CD14-positive monocyte (primary cell): ENCODE results near the gene PROKR2. TPM values are rescaled to one million over a fixed set of nuclear protein-coding genes. Genes with fewer than 3 reads are reported as not detected.

ENCODE experiments used
- DNase-seq, 3 donors: peaks; one replicate each; pipeline ENCODE4 v3.0.0-alpha.2; 2011 to 2022
- H2AFZ ChIP-seq: 2 replicates; pipeline ENCODE4 v1.6.0; 2012; ENCODE audit warnings: mild to moderate bottlenecking, low read depth, low read length, inconsistent platforms; ENCODE audit not compliant: insufficient read depth, poor library complexity, severe bottlenecking
- H3K27ac ChIP-seq, 2 donors: 1 replicate in 1 of 2; 2 replicates in 1 of 2; pipeline ENCODE4 v1.5.1; 2012 to 2013; ENCODE audit warnings: low read length in 2 of 2, control low read depth in 1 of 2, inconsistent platforms in 1 of 2, low read depth in 1 of 2, mild to moderate bottlenecking in 1 of 2
- H3K27me3 ChIP-seq, 2 donors: one replicate each; pipeline versions ENCODE4 v1.6.0 to v1.6.1; 2011 to 2013; ENCODE audit warnings: low read length in 2 of 2; ENCODE audit not compliant: control insufficient read depth in 2 of 2, insufficient read depth in 2 of 2
- H3K36me3 ChIP-seq, 2 donors: replicated peaks in 1 of 2; 1 replicate in 1 of 2; 2 replicates in 1 of 2; pipeline versions ENCODE4 v1.5.1 to v1.6.1; 2012 to 2013; ENCODE audit warnings: low read length in 2 of 2, control low read depth in 1 of 2, inconsistent platforms in 1 of 2, mild to moderate bottlenecking in 1 of 2; ENCODE audit not compliant: insufficient read depth in 2 of 2, control insufficient read depth in 1 of 2
- H3K4me1 ChIP-seq, 2 donors: 1 replicate in 1 of 2; 2 replicates in 1 of 2; pipeline versions ENCODE4 v1.5.1 to v1.6.1; 2012 to 2013; ENCODE audit warnings: low read length in 2 of 2, control low read depth in 1 of 2, inconsistent platforms in 1 of 2, mild to moderate bottlenecking in 1 of 2, moderate library complexity in 1 of 2; ENCODE audit not compliant: insufficient read depth in 2 of 2, control insufficient read depth in 1 of 2
- H3K4me2 ChIP-seq: replicated peaks from 2 replicates; pipeline ENCODE3; 2012; ENCODE audit warnings: low read length, moderate library complexity, mild to moderate bottlenecking; ENCODE audit not compliant: poor library complexity, severe bottlenecking; ENCODE audit errors: extremely low read depth
- H3K4me3 ChIP-seq, 3 experiments: fragments of 200-600 bp in 1 of 3; sonication (generic) in 1 of 3; replicated peaks in 1 of 3; 1 replicate in 2 of 3; 2 replicates in 1 of 3; pipeline ENCODE4 v1.5.1; 2011 to 2013; ENCODE audit warnings: low read length in 3 of 3, mild to moderate bottlenecking in 3 of 3, control low read depth in 2 of 3, low read depth in 2 of 3, inconsistent platforms in 1 of 3, moderate library complexity in 1 of 3
- H3K79me2 ChIP-seq: 2 replicates; pipeline ENCODE4 v1.6.0; 2012; ENCODE audit warnings: mild to moderate bottlenecking, control low read depth, inconsistent platforms, low read length, moderate library complexity; ENCODE audit not compliant: insufficient read depth
- H3K9ac ChIP-seq: 2 replicates; pipeline ENCODE4 v1.6.0; 2017; ENCODE audit warnings: low read length, mild to moderate bottlenecking; ENCODE audit not compliant: insufficient read depth, poor library complexity, severe bottlenecking
- H3K9me3 ChIP-seq, 2 donors: replicated peaks in 1 of 2; 1 replicate in 1 of 2; 2 replicates in 1 of 2; pipeline versions ENCODE4 v1.5.1 to v1.6.1; 2012 to 2013; ENCODE audit warnings: low read length in 2 of 2, control low read depth in 1 of 2; ENCODE audit not compliant: control insufficient read depth in 1 of 2, insufficient read depth in 1 of 2
- H4K20me1 ChIP-seq: 2 replicates; pipeline ENCODE4 v1.6.0; 2012; ENCODE audit warnings: mild to moderate bottlenecking, low read length, control low read depth, moderate library complexity; ENCODE audit not compliant: insufficient read depth
- H3K27ac Mint-ChIP-seq, 7 donors: one replicate each; pipeline ENCODE4 v1.8.0; 2020; ENCODE audit warnings: mild to moderate bottlenecking in 7 of 7, mixed read lengths in 7 of 7, moderate library complexity in 6 of 7, inconsistent platforms in 2 of 7
- H3K27me3 Mint-ChIP-seq, 3 donors: one replicate each; pipeline ENCODE4 v1.8.0; 2021 to 2022; ENCODE audit warnings: low read depth in 3 of 3, mild to moderate bottlenecking in 3 of 3, mixed read lengths in 3 of 3, moderate library complexity in 3 of 3, inconsistent platforms in 1 of 3
- H3K36me3 Mint-ChIP-seq, 2 donors: one replicate each; pipeline ENCODE4 v1.8.0; 2020; ENCODE audit warnings: mixed read lengths in 2 of 2, inconsistent platforms in 1 of 2, mild to moderate bottlenecking in 1 of 2
- H3K4me1 Mint-ChIP-seq: one replicate; pipeline ENCODE4 v1.8.0; 2020; ENCODE audit warnings: mild to moderate bottlenecking, mixed read lengths
- H3K4me3 Mint-ChIP-seq, 2 donors: one replicate each; pipeline ENCODE4 v1.8.0; 2020; ENCODE audit warnings: mild to moderate bottlenecking in 2 of 2, mixed read lengths in 2 of 2, moderate library complexity in 1 of 2
- H3K9me3 Mint-ChIP-seq, 7 donors: one replicate each; pipeline ENCODE4 v1.8.0; 2020 to 2022; ENCODE audit warnings: mixed read lengths in 7 of 7, mild to moderate bottlenecking in 6 of 7, moderate library complexity in 6 of 7, inconsistent platforms in 2 of 7
- CTCF ChIP-seq: fragments of 200-600 bp; IDR thresholded peaks from one replicate; pipeline ENCODE4 v1.8.0; 2022; ENCODE audit warnings: antibody characterized with exemption, mild to moderate bottlenecking
- WGBS: methylation state at CpG from one replicate; pipeline ENCODE4 v1.1.5; 2013; ENCODE audit warnings: missing lambda C conversion rate; ENCODE audit not compliant: insufficient coverage; 5-methylcytosine and 5-hydroxymethylcytosine counted together
- intact Hi-C, 2 donors: fragments of 100-400 bp; cut with micrococcal nuclease; formaldehyde crosslinking; loops; one replicate each; pipeline versions ENCODE4 v1.15.0 to v1.15.1; 2023
- polyA plus RNA-seq, 3 donors: library from polyadenylated mRNA; depleted of rRNA in 1 of 3; unstranded in 2 of 3; stranded (reverse) in 1 of 3; fragments of 300-500 nt in 2 of 3; fragments of >200 nt in 1 of 3; fragmentation: Illumina TruSeq in 2 of 3; gene quantifications; 1 replicate in 2 of 3; 2 replicates in 1 of 3; pipeline ENCODE4 v1.2.3, GENCODE V29; 2012 to 2021
- small RNA-seq: library from RNA; depleted of rRNA; stranded (forward); fragments of <200 nt; gene quantifications from one replicate; pipeline ENCODE3, GENCODE V24; 2012; ENCODE audit warnings: low read depth; ENCODE audit not compliant: insufficient read length

PROKR2 gene
- polyA plus RNA-seq, 3 donors, result not detected

DNA sequence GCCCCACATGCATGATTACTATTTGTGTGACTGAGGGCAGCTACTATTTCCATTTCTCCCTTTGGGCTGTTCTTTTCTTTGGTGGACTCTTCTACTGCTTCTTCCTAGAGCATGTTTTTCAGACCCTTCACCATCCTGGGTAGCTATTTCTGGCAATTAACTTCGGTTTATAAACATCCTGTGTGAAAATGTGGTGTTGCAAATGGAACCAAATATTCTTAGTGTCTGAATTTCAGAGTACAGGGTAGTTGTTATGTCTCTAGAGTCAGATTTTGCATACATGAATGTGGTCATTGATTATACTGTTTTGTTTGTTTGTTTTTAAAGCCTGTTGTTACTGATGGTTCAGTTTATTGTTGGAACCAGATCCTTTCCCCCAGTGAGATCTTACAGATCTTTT is 49.7 kb downstream of the PROKR2 start:
- H3K9me3 Mint-ChIP-seq, result peaks cover 0 to 1% (median 0%) of the 10 kb centered on the region in 7 donors
- H3K9ac ChIP-seq, result no peak overlapping the region
- no peak overlapping the region for H2AFZ ChIP-seq
- no peaks in the 10 kb centered on the region for H4K20me1 ChIP-seq
- H3K27me3 ChIP-seq, result peaks cover 2 to 6% of the 10 kb centered on the region in 2 donors
- no peak overlapping the region for H3K27ac ChIP-seq
- H3K4me1 ChIP-seq, result no peaks in the 10 kb centered on the region
- peaks cover 11 to 33% (median 12%) of the 10 kb centered on the region in 3 donors for H3K27me3 Mint-ChIP-seq
- H3K36me3 Mint-ChIP-seq, result no peaks in the 10 kb centered on the region
- H3K36me3 ChIP-seq, result no peaks in the 10 kb centered on the region
- DNase-seq, result no peak
- H3K4me2 ChIP-seq, result no peak overlapping the region
- no peak overlapping the region for H3K27ac Mint-ChIP-seq
- no CpG with 5 or more reads among the region's 1 CpG for WGBS
- no peaks in the 10 kb centered on the region for H3K9me3 ChIP-seq
- no peak overlapping the region for H3K4me3 Mint-ChIP-seq
- no peaks in the 10 kb centered on the region for H3K4me1 Mint-ChIP-seq
- H3K79me2 ChIP-seq, result no peaks in the 10 kb centered on the region
- H3K4me3 ChIP-seq, result no peak overlapping the region
- no peak for TF ChIP-seq CTCF
- intact Hi-C loops, result no loop called here

Small RNA genes within 50 kb of the gene (small RNA-seq; reads per million reads assigned to genes)
- gene RNA5-8SP7, result not detected

Other genes starting within 250 kb of the PROKR2 start
- gene TMEM230, start 203.9 kb downstream of the PROKR2 start, polyA plus RNA-seq, result 100 to 1,000 TPM in 2 of 3 donors, 10 to 100 TPM in 1; 59.7 to 231 (median 163) TPM
- gene PCNA, start 197.0 kb downstream of the PROKR2 start, polyA plus RNA-seq, result 10 to 100 TPM; 27.9 to 35.0 (median 30.8) TPM
- gene CDS2, start 189.9 kb downstream of the PROKR2 start, polyA plus RNA-seq, result 10 to 100 TPM; 28.6 to 62.6 (median 54.4) TPM